ENCODE measurements around the gene MUC5AC. TPM values are rescaled to one million over a fixed set of nuclear protein-coding genes. Genes with fewer than 3 reads are reported as not detected.

MUC5AC gene
- total RNA-seq, 2 experiments from 2014 or later = not detected

DNA sequence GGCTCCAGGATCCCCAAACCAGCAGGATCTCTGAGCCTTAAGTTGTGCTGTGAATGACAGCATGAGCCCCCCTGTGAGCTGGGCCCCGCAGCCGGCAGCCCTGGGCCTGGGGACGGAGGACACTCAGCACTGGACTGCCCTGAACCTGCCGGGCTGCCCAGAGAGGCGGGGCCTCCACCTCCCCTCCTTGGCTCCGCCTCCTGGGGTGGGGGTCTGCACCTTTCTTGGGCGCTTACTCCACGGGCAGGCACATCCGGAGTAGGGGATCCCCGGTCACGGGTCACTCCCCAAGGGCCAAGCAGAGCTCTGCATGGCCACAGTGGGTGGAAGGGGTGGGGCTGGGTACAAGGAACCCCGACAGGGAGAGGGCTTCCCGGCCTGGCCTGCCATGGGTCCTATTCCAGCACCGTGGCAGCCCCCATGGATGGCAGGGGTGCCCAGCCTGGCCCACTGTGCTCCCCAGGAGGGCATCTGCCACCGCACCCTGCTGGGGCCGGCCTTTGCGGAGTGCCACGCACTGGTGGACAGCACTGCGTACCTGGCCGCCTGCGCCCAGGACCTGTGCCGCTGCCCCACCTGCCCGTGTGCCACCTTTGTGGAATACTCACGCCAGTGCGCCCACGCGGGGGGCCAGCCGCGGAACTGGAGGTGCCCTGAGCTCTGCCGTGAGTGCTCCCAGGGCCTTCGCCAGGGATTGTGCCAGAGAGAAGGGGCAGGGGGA is 70.5 kb downstream of the MUC5AC start:
- H3K4me1 Mint-ChIP-seq = no peaks in the 10 kb centered on the region
- no peak overlapping the region for H3K27ac Mint-ChIP-seq
- CTCF ChIA-PET = no interaction called here
- no peaks in the 10 kb centered on the region for H3K27me3 Mint-ChIP-seq
- no peaks in the 10 kb centered on the region for H3K9me3 Mint-ChIP-seq
- POLR2A ChIA-PET = no interaction called here
- no peak overlapping the region for H3K4me3 Mint-ChIP-seq
- H3K36me3 Mint-ChIP-seq (ENCODE audit: low read depth) = no peaks in the 10 kb centered on the region
- no peak for DNase-seq

DNA sequence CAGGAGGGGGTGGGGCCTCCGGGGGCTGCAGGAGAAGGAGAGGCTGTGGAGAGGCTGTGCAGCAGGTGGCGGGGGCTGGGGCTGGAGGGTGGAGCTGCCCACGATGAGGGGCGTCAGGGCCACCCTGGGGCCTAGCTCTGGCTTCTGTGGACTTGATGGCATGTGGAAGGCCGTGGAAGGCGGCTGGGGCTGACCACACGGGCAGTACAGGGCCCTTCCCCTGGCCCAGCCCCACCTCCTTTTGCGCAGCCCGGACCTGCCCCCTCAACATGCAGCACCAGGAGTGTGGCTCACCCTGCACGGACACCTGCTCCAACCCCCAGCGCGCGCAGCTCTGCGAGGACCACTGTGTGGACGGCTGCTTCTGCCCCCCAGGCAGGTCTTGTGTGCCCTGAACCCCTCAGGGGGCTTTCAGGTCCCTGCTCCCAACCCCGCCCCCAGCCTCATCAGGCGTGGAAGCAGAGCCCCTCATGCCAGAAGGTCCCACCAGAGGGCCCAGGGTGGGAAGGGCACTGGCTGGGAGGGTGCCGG is 71.2 kb downstream of the MUC5AC start:
- Mint-ChIP-seq H3K9me3 (no peaks in the 10 kb centered on the region), H3K27me3 (no peaks in the 10 kb centered on the region), H3K27ac (no peak overlapping the region), H3K36me3 (ENCODE audit: low read depth) (no peaks in the 10 kb centered on the region), H3K4me1 (no peaks in the 10 kb centered on the region), H3K4me3 (no peak overlapping the region)
- no peak for DNase-seq
- CTCF ChIA-PET = no interaction called here
- POLR2A ChIA-PET = no interaction called here

- Mint-ChIP-seq H3K9me3 (no peaks in the 10 kb centered on the region), H3K4me1 (no peaks in the 10 kb centered on the region), H3K36me3 (ENCODE audit: low read depth) (no peaks in the 10 kb centered on the region), H3K4me3 (no peak overlapping the region), H3K27me3 (no peaks in the 10 kb centered on the region), H3K27ac (no peak overlapping the region)
- no peak for DNase-seq
- ChIA-PET CTCF (no interaction called here), POLR2A (no interaction called here)
These were observed 71.8 kb downstream of the MUC5AC start for GRCh38 chr11:1229471-1230120.

- Mint-ChIP-seq H3K36me3 (ENCODE audit: low read depth) (no peaks in the 10 kb centered on the region), H3K9me3 (no peaks in the 10 kb centered on the region), H3K27ac (no peak overlapping the region), H3K4me1 (no peaks in the 10 kb centered on the region), H3K27me3 (no peaks in the 10 kb centered on the region), H3K4me3 (no peak overlapping the region)
- CTCF ChIA-PET = no interaction called here
- no peak for DNase-seq
- POLR2A ChIA-PET = no interaction called here
These were observed 72.3 kb downstream of the MUC5AC start for GRCh38 chr11:1230121-1230455.

DNA sequence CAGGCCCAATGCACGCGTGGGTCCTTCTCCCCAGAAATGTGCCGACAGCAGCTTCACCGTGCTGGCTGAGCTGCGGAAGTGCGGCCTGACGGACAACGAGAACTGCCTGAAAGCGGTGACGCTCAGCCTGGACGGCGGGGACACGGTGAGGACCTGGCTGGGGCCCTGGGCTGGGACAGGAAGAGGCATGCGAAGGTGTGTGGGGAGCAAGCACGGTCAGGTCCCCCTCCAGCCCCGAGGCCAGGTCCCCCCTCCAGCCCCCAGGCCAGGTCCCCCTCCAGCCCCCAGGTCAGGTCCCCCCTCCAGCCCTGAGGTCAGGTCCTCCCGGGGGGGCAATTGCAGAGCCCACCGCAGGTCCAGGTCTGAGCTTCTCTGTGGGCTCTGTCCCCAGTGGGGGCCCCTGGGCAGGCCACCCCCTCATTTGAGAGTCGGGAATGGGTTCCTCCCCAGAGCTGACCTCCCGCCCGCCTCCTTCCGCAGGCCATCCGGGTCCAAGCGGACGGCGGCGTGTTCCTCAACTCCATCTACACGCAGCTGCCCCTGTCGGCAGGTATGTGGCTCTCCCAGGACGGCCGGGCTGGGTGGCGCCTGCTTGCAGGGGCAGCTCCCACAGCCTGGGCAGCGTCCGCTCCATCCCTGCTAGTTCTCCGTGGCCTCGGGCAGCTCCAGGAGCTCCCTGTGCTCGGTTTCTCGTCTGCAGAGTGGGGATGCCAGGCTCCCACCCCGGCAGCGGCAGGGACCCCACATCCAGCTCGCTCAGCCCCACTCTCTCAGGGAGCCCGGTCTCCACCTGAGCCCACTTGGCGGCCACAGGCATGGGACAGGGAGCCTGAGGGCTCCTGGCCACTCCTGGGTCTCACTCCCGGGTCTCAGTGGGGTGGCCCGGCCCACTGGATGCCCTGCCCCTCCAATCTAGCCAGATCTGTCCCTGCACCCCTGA is 73.0 kb downstream of the MUC5AC start:
- no peaks in the 10 kb centered on the region for H3K4me1 Mint-ChIP-seq
- H3K27ac Mint-ChIP-seq = no peak overlapping the region
- H3K27me3 Mint-ChIP-seq = no peaks in the 10 kb centered on the region
- POLR2A ChIA-PET = no interaction called here
- CTCF ChIA-PET = no interaction called here
- H3K9me3 Mint-ChIP-seq = no peaks in the 10 kb centered on the region
- no peak overlapping the region for H3K4me3 Mint-ChIP-seq
- H3K36me3 Mint-ChIP-seq (ENCODE audit: low read depth) = no peaks in the 10 kb centered on the region
- DNase-seq = no peak

DNA sequence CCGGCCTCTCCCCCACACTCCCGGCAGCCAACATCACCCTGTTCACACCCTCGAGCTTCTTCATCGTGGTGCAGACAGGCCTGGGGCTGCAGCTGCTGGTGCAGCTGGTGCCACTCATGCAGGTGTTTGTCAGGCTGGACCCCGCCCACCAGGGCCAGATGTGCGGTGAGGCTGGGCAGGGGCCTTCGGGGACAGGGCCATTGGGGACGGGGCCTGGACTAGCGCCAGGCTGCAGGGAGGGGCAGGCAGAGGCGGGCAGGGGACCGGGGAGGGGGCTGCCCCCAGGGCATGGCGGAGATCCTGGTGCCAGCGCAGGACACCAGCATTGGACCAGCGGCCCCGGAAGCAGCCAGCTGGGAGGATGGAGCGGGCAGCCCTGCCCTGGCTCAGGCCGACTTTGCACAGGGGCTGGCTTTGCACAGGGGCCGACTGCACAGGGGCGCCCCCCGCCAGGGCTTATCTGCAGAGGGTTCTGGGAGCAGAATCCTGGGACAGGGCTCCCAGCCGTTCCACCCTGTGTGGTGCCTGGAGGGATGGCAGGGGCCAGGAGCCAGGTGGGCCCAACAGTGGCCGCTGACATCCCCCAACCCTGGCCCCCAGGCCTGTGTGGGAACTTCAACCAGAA is 73.8 kb downstream of the MUC5AC start:
- H3K9me3 Mint-ChIP-seq = no peaks in the 10 kb centered on the region
- POLR2A ChIA-PET = no interaction called here
- CTCF ChIA-PET = no interaction called here
- no peak for DNase-seq
- H3K27me3 Mint-ChIP-seq = no peaks in the 10 kb centered on the region
- H3K36me3 Mint-ChIP-seq (ENCODE audit: low read depth) = no peaks in the 10 kb centered on the region
- no peaks in the 10 kb centered on the region for H3K4me1 Mint-ChIP-seq
- no peak overlapping the region for H3K4me3 Mint-ChIP-seq
- H3K27ac Mint-ChIP-seq = no peak overlapping the region

GRCh38 chr11:1232021-1232882 is 74.5 kb downstream of the MUC5AC start:
- Mint-ChIP-seq H3K27me3 (no peaks in the 10 kb centered on the region), H3K4me1 (no peaks in the 10 kb centered on the region), H3K36me3 (ENCODE audit: low read depth) (no peaks in the 10 kb centered on the region), H3K27ac (no peak overlapping the region), H3K4me3 (no peak overlapping the region), H3K9me3 (no peaks in the 10 kb centered on the region)
- POLR2A ChIA-PET = no interaction called here
- DNase-seq = no peak
- CTCF ChIA-PET = no interaction called here

GRCh38 chr11:1232883-1233321 is 75.1 kb downstream of the MUC5AC start:
- ChIA-PET POLR2A (no interaction called here), CTCF (no interaction called here)
- Mint-ChIP-seq H3K4me3 (no peak overlapping the region), H3K9me3 (no peaks in the 10 kb centered on the region), H3K27me3 (no peaks in the 10 kb centered on the region), H3K4me1 (no peaks in the 10 kb centered on the region), H3K36me3 (ENCODE audit: low read depth) (no peaks in the 10 kb centered on the region), H3K27ac (no peak overlapping the region)
- DNase-seq = no peak

GRCh38 chr11:1233351-1234053 is 75.7 kb downstream of the MUC5AC start:
- Mint-ChIP-seq H3K36me3 (ENCODE audit: low read depth) (no peaks in the 10 kb centered on the region), H3K4me1 (no peaks in the 10 kb centered on the region), H3K27me3 (no peaks in the 10 kb centered on the region), H3K27ac (no peak overlapping the region), H3K9me3 (no peaks in the 10 kb centered on the region), H3K4me3 (no peak overlapping the region)
- no peak for DNase-seq
- ChIA-PET POLR2A (no interaction called here), CTCF (no interaction called here)

DNA sequence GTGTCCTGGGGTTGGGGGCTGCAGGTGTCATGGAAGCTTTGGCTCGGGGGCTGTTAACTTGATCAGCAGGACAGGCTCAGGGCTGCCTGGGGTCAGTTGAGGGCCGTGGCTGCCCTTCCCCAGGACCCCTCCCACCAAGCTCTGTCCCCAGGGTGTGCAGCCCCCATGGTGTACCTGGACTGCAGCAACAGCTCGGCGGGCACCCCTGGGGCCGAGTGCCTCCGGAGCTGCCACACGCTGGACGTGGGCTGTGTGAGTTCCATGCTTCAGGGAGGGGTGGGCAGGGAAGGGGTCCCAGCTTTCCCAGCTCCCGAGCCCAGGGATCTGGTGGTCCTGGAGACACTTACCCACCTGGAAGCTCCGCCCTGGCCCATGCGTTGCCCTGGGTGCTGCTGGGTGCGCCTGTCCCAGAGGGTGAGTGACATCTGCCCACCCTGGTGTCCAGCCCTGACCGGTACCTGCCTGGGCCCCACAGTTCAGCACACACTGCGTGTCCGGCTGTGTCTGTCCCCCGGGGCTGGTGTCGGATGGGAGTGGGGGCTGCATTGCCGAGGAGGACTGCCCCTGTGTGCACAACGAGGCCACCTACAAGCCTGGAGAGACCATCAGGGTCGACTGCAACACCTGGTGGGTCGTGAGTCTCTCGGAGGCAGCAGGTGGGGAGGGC is 76.4 kb downstream of the MUC5AC start:
- H3K27me3 Mint-ChIP-seq = no peaks in the 10 kb centered on the region
- no peaks in the 10 kb centered on the region for H3K9me3 Mint-ChIP-seq
- POLR2A ChIA-PET = no interaction called here
- H3K27ac Mint-ChIP-seq = no peak overlapping the region
- H3K36me3 Mint-ChIP-seq (ENCODE audit: low read depth) = no peaks in the 10 kb centered on the region
- H3K4me1 Mint-ChIP-seq = no peaks in the 10 kb centered on the region
- no peak overlapping the region for H3K4me3 Mint-ChIP-seq
- DNase-seq = no peak
- CTCF ChIA-PET = no interaction called here

GRCh38 chr11:1234771-1235305 is 77.1 kb downstream of the MUC5AC start:
- no peak for DNase-seq
- Mint-ChIP-seq H3K4me3 (no peak overlapping the region), H3K4me1 (no peaks in the 10 kb centered on the region), H3K27me3 (no peaks in the 10 kb centered on the region), H3K9me3 (no peaks in the 10 kb centered on the region), H3K27ac (no peak overlapping the region), H3K36me3 (ENCODE audit: low read depth) (no peaks in the 10 kb centered on the region)
- ChIA-PET CTCF (no interaction called here), POLR2A (no interaction called here)
